A549 (cell line): ENCODE data around the gene KRAS. TPM values are rescaled to one million over a fixed set of nuclear protein-coding genes. Genes with fewer than 3 reads are reported as not detected.

Source experiments
- ATAC-seq, 2 experiments: fragments of 200-7000 bp in 1 of 2; fragments of >200 bp in 1 of 2; cut with Nextera tagmentation in 1 of 2; cut with Tn5 transposase in 1 of 2; 3 replicates each; pipeline versions ENCODE4 v1.8.0 to v1.9.1; 2018 to 2020; ENCODE audit warnings: mild to moderate bottlenecking in 1 of 2, moderate library complexity in 1 of 2
- CTCF ChIA-PET: fragments of 300-600 bp; sonication (Branson Sonifier 250); formaldehyde crosslinking; extraction: SDS; loops from one replicate; lab custom pipeline; 2021; ENCODE audit warnings: antibody characterized with exemption, inconsistent platforms; lab: Yijun Ruan, JAX
- POLR2A ChIA-PET: fragments of 350-600 bp; formaldehyde crosslinking; extraction: SDS; loops from one replicate; lab custom pipeline; 2021; ENCODE audit warnings: antibody characterized with exemption, inconsistent platforms; lab: Yijun Ruan, JAX
- DNase-seq, 2 experiments: peaks; one replicate each; pipeline versions ENCODE4 v3.0.0 to v3.0.0-alpha.2; 2011 to 2016; ENCODE audit warnings: low read depth in 1 of 2, low spot score in 1 of 2
- FAIRE-seq: peaks from 2 replicates; lab custom pipeline; 2011; peaks lifted over from hg19 to GRCh38; lab: Jason Lieb, UNC
- H3K27ac ChIP-seq, 2 experiments: fragments of >200 bp; sonication (Bioruptor Twin); formaldehyde crosslinking; 3 replicates each; pipeline ENCODE4 v1.5.1; 2016 to 2017
- H3K4me1 ChIP-seq: fragments of >200 bp; sonication (Bioruptor Twin); formaldehyde crosslinking; 3 replicates; pipeline ENCODE4 v1.6.1; 2016
- H3K4me2 ChIP-seq: fragments of >200 bp; sonication (Bioruptor Twin); formaldehyde crosslinking; 3 replicates; pipeline ENCODE4 v1.6.1; 2016
- H3K4me3 ChIP-seq: fragments of >200 bp; sonication (Bioruptor Twin); formaldehyde crosslinking; 3 replicates; pipeline ENCODE4 v1.5.1; 2016
- H3K9me3 ChIP-seq: fragments of >200 bp; sonication (Bioruptor Twin); formaldehyde crosslinking; 3 replicates; pipeline ENCODE4 v1.6.1; 2016
- EHMT2 ChIP-seq: fragments of 200-600 bp; sonication (generic); IDR thresholded peaks from 2 replicates; pipeline ENCODE4 v1.6.1; 2016; ENCODE audit warnings: antibody characterized with exemption, low read depth, mild to moderate bottlenecking, moderate library complexity
- EP300 ChIP-seq, 2 experiments: fragments of >200 bp; sonication (Bioruptor Twin); formaldehyde crosslinking; IDR thresholded peaks; 2 replicates in 1 of 2; 3 replicates in 1 of 2; pipeline ENCODE4 v1.6.1; 2016 to 2017
- ESRRA ChIP-seq: fragments of 150-350 bp; IDR thresholded peaks from 2 replicates; pipeline ENCODE4 v1.6.1; 2014; ENCODE audit warnings: mild to moderate bottlenecking, low read length, borderline replicate concordance
- HDAC2 ChIP-seq: fragments of 200-600 bp; sonication (generic); IDR thresholded peaks from 2 replicates; pipeline ENCODE4 v1.6.1; 2016
- HOXA7 ChIP-seq: fragments of 250-450 bp; sonication (Bioruptor Pico); IDR thresholded peaks from 2 replicates; pipeline ENCODE4 v1.5.0; 2020; ENCODE audit warnings: mild to moderate bottlenecking, moderate library complexity
- KDM1A ChIP-seq: fragments of 200-600 bp; sonication (generic); IDR thresholded peaks from 2 replicates; pipeline ENCODE4 v1.6.1; 2016; ENCODE audit warnings: low read depth, mild to moderate bottlenecking
- RAD21 ChIP-seq, 2 experiments: fragments of >200 bp in 1 of 2; sonication (Bioruptor Twin) in 1 of 2; formaldehyde crosslinking in 1 of 2; IDR thresholded peaks in 1 of 2; conservative IDR thresholded peaks in 1 of 2; 2 replicates in 1 of 2; 3 replicates in 1 of 2; pipeline ENCODE4 v1.6.1; 2012 to 2018; ENCODE audit warnings: inconsistent platforms in 1 of 2
- RCOR1 ChIP-seq: fragments of 150-350 bp; IDR thresholded peaks from 2 replicates; pipeline ENCODE4 v1.6.1; 2014; ENCODE audit warnings: antibody characterized with exemption, low read length, low read depth
- SMC3 ChIP-seq: fragments of >200 bp; sonication (Bioruptor Twin); formaldehyde crosslinking; IDR thresholded peaks from 3 replicates; pipeline ENCODE4 v1.6.1; 2018; ENCODE audit warnings: inconsistent platforms
- TFCP2L1 ChIP-seq: fragments of 250-450 bp; sonication (Bioruptor Pico); IDR thresholded peaks from 2 replicates; pipeline ENCODE4 v1.5.0; 2021; ENCODE audit warnings: mild to moderate bottlenecking
- WGBS: methylation state at CpG from one replicate; pipeline ENCODE4 v1.1.6; 2017; ENCODE audit errors: missing lambda C conversion rate; 5-methylcytosine and 5-hydroxymethylcytosine counted together
- polyA plus RNA-seq, 4 experiments: library from polyadenylated mRNA; depleted of rRNA in 3 of 4; stranded (reverse); fragments of >200 nt; fragmentation: RNase III in 1 of 4; extraction: RNeasy Plus Mini Kit Qiagen cat#74134 plus additional on column Dnase treatment in 1 of 4; gene quantifications; 2 replicates in 3 of 4; 3 replicates in 1 of 4; pipeline ENCODE4 v1.2.3, GENCODE V29; 2011 to 2017
- TF ChIP-seq, protein P1 (sequence below): fragments of >200 bp; sonication (Bioruptor Twin); formaldehyde crosslinking; IDR thresholded peaks from 2 replicates; pipeline ENCODE4 v1.6.1; 2016
- TF ChIP-seq, protein P2 (sequence below): fragments of >200 bp; sonication (Bioruptor Twin); formaldehyde crosslinking; IDR thresholded peaks from 3 replicates; pipeline ENCODE4 v1.5.1; 2016
- TF ChIP-seq, protein P3 (sequence below): fragments of 250-450 bp; sonication (Bioruptor Pico); IDR thresholded peaks from 2 replicates; pipeline ENCODE4 v1.5.0; 2021; ENCODE audit warnings: mild to moderate bottlenecking, moderate library complexity, borderline replicate concordance
- TF ChIP-seq, protein P4 (sequence below): fragments of 200-600 bp; sonication (generic); IDR thresholded peaks from 2 replicates; pipeline ENCODE4 v1.6.1; 2016; ENCODE audit warnings: antibody characterized with exemption, mild to moderate bottlenecking, moderate library complexity

KRAS gene
- polyA plus RNA-seq, 2 of the 4 experiments (the other 2 are of a cell fraction): 16.5 to 38.4 TPM

DNA sequence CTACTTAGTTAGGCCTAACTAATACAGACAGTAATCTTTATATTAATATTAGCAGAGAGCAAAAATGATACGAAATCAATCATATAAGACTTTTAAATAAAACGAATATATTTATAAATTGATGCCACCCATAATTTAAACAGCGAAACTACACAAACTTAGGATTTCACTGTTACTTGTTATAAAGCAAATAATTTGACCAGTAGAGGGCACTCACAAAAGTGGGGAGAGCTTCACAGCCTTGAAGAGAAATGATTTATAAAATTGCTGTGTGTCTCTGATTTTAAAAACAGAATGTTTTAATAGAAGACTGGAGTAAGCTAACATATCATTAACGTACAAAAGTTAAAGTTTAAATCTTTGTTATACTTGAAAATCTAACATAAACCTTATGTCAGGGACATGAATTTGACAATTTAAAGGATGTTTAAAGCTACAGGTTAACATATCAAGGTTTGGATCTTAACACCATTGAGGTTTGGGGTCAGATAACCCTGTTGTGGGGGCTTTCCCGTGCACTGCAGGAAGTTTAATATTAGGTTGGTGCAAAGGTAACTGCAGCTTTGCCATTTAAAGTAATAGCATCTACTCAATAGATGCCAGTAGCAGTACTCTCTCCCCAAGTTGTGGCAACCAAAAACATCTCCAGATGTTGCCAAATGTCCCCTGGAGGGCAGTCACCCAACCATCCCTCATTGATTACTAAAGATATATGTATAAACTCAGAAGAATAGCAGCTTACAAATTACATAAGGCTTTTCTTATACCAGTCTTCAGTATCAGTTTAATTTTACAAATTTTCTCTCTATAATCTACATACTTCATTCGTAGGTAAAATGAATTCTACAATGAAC, 9.3 kb downstream of the KRAS start:
- peak; percentile 64 to 84; a peak in 3 of 6 replicates for ATAC-seq
- peak in 1 of 2 experiments; percentile 64 for DNase-seq
- Histone ChIP-seq H3K9me3 (no peaks in the 10 kb centered on the region), H3K4me2 (no peak overlapping the region; the same call in 2 of the 3 replicates), H3K27ac (peak overlapping the region in 1 of 2 experiments; percentile 50; a peak in 1 of 6 replicates), H3K4me3 (no peak overlapping the region), H3K4me1 (peaks cover 34% of the 10 kb centered on the region)
- TF ChIP-seq RAD21 (conservative IDR thresholded peaks at IDR 0.05 in 1 of 2, IDR thresholded peaks at IDR 0.05 in 1 of 2): peak; percentile 53 to 67
- TF ChIP-seq EHMT2: no peak
- TF ChIP-seq, protein P1, sequence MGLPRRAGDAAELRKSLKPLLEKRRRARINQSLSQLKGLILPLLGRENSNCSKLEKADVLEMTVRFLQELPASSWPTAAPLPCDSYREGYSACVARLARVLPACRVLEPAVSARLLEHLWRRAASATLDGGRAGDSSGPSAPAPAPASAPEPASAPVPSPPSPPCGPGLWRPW: no peak
- TF ChIP-seq, protein P2, sequence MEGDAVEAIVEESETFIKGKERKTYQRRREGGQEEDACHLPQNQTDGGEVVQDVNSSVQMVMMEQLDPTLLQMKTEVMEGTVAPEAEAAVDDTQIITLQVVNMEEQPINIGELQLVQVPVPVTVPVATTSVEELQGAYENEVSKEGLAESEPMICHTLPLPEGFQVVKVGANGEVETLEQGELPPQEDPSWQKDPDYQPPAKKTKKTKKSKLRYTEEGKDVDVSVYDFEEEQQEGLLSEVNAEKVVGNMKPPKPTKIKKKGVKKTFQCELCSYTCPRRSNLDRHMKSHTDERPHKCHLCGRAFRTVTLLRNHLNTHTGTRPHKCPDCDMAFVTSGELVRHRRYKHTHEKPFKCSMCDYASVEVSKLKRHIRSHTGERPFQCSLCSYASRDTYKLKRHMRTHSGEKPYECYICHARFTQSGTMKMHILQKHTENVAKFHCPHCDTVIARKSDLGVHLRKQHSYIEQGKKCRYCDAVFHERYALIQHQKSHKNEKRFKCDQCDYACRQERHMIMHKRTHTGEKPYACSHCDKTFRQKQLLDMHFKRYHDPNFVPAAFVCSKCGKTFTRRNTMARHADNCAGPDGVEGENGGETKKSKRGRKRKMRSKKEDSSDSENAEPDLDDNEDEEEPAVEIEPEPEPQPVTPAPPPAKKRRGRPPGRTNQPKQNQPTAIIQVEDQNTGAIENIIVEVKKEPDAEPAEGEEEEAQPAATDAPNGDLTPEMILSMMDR: peak; percentile 77
- TF ChIP-seq HDAC2: no peak
- TF ChIP-seq SMC3: peak; percentile 70
- CTCF ChIA-PET: interaction anchor here (0.6 to 1.9 kb wide), 24 partner anchors 8 to 226 kb away, joined by 3 to 7 read pairs (median 4); partner anchors contain the start of gene KRAS
- peak; percentile 65 for FAIRE-seq
- POLR2A ChIA-PET: interaction anchor here (1.2 to 2.0 kb wide), 2 partner anchors 9 to 46 kb away, joined by 4 to 12 read pairs; partner anchors contain the start of genes DNAI7, ETFRF1 and KRAS
- WGBS: 29% methylated on average over 6 of the region's 6 CpGs

DNA sequence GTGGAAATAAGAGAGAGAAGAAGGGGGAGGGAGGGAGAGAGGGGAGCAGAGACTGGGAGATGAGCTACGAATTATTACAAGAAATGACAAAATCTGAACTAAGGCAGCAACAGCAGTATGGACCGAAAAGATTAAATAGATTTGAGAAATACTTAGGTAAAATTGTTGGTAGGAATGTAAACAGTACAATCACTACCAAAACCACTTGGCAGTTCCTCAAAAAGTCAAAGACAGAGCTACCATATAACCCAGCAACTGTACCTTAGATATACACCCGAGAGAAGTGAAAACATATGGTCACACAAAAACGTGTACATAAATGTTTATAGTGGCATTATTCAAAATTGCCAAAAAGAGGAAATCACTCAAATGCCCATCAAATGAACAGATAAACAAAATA, 14.1 kb downstream of the KRAS start:
- TF ChIP-seq ESRRA: no peak
- no peak for TF ChIP-seq KDM1A
- TF ChIP-seq SMC3: no peak
- TF ChIP-seq HOXA7: no peak
- TF ChIP-seq, protein P3, sequence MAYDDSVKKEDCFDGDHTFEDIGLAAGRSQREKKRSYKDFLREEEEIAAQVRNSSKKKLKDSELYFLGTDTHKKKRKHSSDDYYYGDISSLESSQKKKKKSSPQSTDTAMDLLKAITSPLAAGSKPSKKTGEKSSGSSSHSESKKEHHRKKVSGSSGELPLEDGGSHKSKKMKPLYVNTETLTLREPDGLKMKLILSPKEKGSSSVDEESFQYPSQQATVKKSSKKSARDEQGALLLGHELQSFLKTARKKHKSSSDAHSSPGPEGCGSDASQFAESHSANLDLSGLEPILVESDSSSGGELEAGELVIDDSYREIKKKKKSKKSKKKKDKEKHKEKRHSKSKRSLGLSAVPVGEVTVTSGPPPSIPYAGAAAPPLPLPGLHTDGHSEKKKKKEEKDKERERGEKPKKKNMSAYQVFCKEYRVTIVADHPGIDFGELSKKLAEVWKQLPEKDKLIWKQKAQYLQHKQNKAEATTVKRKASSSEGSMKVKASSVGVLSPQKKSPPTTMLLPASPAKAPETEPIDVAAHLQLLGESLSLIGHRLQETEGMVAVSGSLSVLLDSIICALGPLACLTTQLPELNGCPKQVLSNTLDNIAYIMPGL (CRISPR knock-in tag): no peak
- TF ChIP-seq EP300 (IDR thresholded peaks at IDR 0.05): no peak
- no peak for TF ChIP-seq TFCP2L1 (CRISPR knock-in tag)
- TF ChIP-seq RCOR1: no peak
- TF ChIP-seq, protein P4, sequence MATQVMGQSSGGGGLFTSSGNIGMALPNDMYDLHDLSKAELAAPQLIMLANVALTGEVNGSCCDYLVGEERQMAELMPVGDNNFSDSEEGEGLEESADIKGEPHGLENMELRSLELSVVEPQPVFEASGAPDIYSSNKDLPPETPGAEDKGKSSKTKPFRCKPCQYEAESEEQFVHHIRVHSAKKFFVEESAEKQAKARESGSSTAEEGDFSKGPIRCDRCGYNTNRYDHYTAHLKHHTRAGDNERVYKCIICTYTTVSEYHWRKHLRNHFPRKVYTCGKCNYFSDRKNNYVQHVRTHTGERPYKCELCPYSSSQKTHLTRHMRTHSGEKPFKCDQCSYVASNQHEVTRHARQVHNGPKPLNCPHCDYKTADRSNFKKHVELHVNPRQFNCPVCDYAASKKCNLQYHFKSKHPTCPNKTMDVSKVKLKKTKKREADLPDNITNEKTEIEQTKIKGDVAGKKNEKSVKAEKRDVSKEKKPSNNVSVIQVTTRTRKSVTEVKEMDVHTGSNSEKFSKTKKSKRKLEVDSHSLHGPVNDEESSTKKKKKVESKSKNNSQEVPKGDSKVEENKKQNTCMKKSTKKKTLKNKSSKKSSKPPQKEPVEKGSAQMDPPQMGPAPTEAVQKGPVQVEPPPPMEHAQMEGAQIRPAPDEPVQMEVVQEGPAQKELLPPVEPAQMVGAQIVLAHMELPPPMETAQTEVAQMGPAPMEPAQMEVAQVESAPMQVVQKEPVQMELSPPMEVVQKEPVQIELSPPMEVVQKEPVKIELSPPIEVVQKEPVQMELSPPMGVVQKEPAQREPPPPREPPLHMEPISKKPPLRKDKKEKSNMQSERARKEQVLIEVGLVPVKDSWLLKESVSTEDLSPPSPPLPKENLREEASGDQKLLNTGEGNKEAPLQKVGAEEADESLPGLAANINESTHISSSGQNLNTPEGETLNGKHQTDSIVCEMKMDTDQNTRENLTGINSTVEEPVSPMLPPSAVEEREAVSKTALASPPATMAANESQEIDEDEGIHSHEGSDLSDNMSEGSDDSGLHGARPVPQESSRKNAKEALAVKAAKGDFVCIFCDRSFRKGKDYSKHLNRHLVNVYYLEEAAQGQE: no peak
- no peak for ATAC-seq
- no peak for DNase-seq
- ChIA-PET CTCF (interaction anchor here (0.7 to 2.0 kb wide), 3 partner anchors 26 to 200 kb away, joined by 3 to 8 read pairs (median 6); no protein-coding TSS in a partner anchor), POLR2A (interaction anchor here (0.9 kb wide), 1 partner anchor 14 kb away, joined by 3 read pairs; the partner anchor contains the start of gene KRAS)
- Histone ChIP-seq H3K4me1 (peaks cover 14% of the 10 kb centered on the region; the same call in 2 of the 3 replicates), H3K27ac (no peak overlapping the region), H3K9me3 (no peaks in the 10 kb centered on the region), H3K4me2 (no peak overlapping the region), H3K4me3 (no peak overlapping the region)
- WGBS: 79% methylated on average over 4 of the region's 4 CpGs
- peak; percentile 18 for FAIRE-seq
